PFSK-1 (cell line): Measurements from ENCODE around the gene PPP1R12B.

Source experiments
- FOXP2 ChIP-seq: optimal IDR thresholded peaks from 2 replicates; pipeline ENCODE3; 2011; ENCODE audit warnings: borderline replicate concordance, control low read depth, inconsistent platforms; ENCODE audit not compliant: insufficient read depth; ENCODE audit errors: extremely low read length, extremely low read depth
- POLR2AphosphoS5 ChIP-seq: IDR thresholded peaks from 2 replicates; pipeline ENCODE4 v1.6.1; 2012; ENCODE audit warnings: low read depth, mild to moderate bottlenecking, control low read depth, low read length, moderate library complexity
- SIN3A ChIP-seq: IDR thresholded peaks from 2 replicates; pipeline ENCODE4 v1.6.1; 2012; ENCODE audit warnings: mild to moderate bottlenecking, low read length, moderate library complexity, borderline replicate concordance; ENCODE audit not compliant: insufficient read depth
- TAF1 ChIP-seq: IDR thresholded peaks from 2 replicates; pipeline ENCODE4 v1.6.1; 2012; ENCODE audit warnings: low read length, control low read depth, borderline replicate concordance; ENCODE audit not compliant: insufficient read depth
- TF ChIP-seq, protein P1 (sequence below), 2 experiments: IDR thresholded peaks; 2 replicates each; pipeline versions ENCODE4 v1.6.1 to v1.8.0; 2011 to 2012; ENCODE audit warnings: low read depth in 2 of 2, low read length in 2 of 2, control low read depth in 1 of 2, inconsistent platforms in 1 of 2, mild to moderate bottlenecking in 1 of 2, moderate library complexity in 1 of 2; ENCODE audit not compliant: insufficient read depth in 1 of 2

Gene PPP1R12B

DNA sequence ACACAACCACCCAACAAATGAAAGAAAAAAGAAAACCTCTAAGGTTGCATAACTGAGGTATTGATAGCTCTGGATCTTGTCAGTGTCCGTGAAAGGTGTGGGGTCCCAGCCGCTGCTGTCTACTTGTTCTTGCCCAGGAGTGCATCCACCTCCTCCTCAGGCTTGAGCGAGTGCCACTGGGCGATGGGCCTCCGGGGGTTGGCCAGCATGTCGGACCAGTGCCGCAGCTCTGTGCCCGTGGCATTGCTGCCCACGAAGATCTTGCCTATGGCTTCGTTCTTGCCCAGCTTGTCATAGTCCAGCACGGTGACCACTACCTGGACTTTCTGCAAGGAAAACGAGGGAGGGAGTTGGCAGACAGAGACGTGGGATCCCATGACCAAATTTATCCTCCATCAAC, 248.1 kb downstream of the PPP1R12B start:
- TF ChIP-seq, protein P1, sequence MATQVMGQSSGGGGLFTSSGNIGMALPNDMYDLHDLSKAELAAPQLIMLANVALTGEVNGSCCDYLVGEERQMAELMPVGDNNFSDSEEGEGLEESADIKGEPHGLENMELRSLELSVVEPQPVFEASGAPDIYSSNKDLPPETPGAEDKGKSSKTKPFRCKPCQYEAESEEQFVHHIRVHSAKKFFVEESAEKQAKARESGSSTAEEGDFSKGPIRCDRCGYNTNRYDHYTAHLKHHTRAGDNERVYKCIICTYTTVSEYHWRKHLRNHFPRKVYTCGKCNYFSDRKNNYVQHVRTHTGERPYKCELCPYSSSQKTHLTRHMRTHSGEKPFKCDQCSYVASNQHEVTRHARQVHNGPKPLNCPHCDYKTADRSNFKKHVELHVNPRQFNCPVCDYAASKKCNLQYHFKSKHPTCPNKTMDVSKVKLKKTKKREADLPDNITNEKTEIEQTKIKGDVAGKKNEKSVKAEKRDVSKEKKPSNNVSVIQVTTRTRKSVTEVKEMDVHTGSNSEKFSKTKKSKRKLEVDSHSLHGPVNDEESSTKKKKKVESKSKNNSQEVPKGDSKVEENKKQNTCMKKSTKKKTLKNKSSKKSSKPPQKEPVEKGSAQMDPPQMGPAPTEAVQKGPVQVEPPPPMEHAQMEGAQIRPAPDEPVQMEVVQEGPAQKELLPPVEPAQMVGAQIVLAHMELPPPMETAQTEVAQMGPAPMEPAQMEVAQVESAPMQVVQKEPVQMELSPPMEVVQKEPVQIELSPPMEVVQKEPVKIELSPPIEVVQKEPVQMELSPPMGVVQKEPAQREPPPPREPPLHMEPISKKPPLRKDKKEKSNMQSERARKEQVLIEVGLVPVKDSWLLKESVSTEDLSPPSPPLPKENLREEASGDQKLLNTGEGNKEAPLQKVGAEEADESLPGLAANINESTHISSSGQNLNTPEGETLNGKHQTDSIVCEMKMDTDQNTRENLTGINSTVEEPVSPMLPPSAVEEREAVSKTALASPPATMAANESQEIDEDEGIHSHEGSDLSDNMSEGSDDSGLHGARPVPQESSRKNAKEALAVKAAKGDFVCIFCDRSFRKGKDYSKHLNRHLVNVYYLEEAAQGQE (IDR thresholded peaks at IDR 0.05; ENCODE audit: insufficient read depth in 1 of 2, low read depth in 2 of 2, low read length in 2 of 2), result no peak
- TF ChIP-seq POLR2AphosphoS5 (no peak), SIN3A (no peak)

DNA sequence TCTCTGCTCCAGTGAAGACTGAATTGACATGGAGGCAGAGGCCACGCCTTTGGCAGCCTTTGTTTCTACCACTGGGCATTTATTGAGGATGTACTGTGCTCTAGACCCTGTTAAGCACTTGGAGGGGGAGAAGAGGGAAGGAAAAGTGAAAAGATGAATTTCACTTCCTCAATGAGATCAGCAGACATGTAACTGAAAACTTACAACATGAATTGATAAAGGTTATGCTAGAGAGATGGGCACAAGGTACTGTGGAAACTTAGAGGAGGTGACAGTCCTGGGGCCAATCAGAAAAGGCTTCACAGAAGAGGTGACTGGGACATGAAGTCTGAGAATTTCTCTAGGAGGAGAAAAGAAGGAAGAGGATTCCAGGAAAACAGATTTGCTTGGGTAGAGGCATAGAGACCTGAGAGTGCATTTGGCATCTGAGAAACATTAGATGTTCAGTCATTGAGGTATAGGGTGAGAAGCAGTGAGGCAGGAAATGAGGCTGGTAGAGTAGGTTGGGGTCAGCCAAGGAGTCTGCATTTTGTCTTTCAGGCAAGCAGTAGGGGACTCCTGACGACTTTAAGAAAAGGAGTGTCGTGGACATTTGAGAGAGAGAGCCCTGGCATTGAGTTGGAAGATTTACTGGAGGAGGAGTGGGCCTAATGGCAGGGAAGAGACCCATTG, 248.7 kb downstream of the PPP1R12B start:
- TF ChIP-seq, protein P1 (IDR thresholded peaks at IDR 0.05; ENCODE audit: insufficient read depth in 1 of 2, low read depth in 2 of 2, low read length in 2 of 2), result no peak
- no peak for TF ChIP-seq SIN3A

DNA sequence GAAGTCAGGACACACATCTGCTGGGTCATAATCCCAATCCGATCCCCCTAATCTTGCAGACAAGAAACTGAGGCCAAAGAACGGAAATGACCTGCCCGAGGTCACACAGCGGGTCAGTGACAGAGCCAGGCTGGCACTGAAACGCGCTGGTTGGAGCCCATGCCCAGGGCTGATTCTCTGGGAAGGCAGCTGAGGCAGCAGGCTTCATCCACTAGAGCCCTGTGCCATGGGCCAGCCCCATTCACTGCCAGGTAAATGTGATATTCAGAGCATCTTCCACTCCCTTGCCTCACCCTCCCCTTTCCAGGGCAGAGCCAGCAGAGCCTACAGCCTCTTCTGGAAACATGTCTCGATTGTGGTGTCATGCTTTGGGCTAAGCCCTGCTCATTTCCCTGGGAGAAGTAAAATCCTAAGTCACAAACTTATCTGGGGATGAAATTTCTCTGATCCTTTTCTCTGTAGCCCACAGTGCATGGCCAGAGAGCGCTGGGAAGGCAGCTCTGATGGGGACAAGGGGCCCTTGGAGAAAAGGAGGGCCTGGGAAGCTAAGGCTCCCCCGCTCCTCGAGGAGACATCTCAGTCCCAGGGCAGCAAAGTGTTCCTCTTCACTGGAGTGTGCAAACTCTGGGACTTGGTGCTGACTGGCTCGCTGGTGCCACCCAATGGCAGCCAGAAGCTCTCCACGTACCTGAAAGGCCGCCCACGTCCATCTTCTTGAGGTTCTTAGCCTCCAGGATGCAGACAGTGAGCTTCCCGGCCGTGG, 251.4 kb downstream of the PPP1R12B start:
- TF ChIP-seq FOXP2, result peak; percentile 46
- TF ChIP-seq TAF1, result no peak
- TF ChIP-seq SIN3A, result no peak
- TF ChIP-seq, protein P1 (IDR thresholded peaks at IDR 0.05; ENCODE audit: insufficient read depth in 1 of 2, low read depth in 2 of 2, low read length in 2 of 2), result no peak
- TF ChIP-seq POLR2AphosphoS5, result no peak

DNA sequence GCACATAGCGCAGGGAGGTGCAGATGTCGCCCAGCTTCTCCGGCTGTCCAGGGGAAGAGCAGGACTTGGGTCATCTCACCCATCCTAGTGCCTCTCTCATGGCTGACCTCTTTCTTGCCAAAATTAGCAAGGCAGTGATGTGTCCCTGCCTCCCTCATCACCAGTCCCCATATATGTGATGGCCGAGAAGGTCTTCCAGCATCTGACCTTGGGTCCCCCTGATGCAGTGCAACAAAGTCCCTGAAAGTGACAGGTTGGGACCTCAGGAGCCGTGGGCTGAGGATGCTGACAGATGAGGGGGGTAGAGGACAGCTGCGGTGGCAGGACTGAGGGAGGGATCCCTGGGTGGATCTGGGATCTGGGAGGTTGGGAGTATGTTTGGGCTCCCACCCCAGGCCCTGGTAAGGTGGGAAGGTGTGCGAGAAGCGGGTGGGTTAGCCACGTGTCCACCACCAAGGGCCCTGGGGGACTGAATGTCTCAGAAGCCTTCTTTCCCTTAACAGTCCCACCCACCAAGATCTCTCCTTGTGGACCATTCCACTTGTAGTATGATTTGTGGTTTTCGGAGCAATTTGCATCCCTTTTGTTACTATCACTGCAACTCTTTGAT, 252.0 kb downstream of the PPP1R12B start:
- TF ChIP-seq FOXP2 (no peak), TAF1 (no peak), SIN3A (no peak), POLR2AphosphoS5 (no peak)
- TF ChIP-seq, protein P1 (IDR thresholded peaks at IDR 0.05; ENCODE audit: insufficient read depth in 1 of 2, low read depth in 2 of 2, low read length in 2 of 2), result no peak
